ENCODE measurements around the gene COPS8.

The COPS8 gene

DNA sequence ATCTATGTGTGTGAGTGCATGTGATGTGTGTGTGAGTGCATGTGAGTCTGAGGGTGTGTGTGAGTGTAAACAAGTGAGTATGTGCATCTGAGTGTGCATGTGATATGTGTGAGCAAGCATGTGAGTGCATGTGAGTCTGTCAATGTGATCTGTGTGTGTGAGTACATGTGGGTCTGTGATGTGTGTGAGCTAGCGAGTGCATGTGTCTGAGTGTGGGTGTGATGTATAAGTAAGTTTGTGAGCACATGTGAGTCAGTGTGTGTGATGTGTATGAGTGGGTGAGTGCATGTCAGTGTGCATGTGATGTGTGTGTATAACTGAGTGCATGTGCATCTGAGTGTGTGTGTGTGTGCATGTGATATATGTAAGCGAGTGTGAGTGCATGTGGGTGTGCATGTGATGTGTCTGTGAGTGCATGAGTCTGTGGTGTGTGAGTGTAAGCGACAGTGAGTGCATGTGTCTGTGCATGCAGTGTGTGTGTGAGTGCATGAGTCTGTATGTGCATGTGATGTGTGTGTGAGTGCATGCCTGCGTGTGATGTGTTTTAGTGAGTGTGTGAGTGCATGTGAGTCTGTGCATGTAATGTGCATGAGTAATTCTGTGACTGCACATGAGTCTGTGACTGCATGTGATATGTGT lies 44.1 kb downstream of the COPS8 start:
- in situ Hi-C loops (cut with MboI; ENCODE audit: low sequenced_read_pairs), result no loop called here

DNA sequence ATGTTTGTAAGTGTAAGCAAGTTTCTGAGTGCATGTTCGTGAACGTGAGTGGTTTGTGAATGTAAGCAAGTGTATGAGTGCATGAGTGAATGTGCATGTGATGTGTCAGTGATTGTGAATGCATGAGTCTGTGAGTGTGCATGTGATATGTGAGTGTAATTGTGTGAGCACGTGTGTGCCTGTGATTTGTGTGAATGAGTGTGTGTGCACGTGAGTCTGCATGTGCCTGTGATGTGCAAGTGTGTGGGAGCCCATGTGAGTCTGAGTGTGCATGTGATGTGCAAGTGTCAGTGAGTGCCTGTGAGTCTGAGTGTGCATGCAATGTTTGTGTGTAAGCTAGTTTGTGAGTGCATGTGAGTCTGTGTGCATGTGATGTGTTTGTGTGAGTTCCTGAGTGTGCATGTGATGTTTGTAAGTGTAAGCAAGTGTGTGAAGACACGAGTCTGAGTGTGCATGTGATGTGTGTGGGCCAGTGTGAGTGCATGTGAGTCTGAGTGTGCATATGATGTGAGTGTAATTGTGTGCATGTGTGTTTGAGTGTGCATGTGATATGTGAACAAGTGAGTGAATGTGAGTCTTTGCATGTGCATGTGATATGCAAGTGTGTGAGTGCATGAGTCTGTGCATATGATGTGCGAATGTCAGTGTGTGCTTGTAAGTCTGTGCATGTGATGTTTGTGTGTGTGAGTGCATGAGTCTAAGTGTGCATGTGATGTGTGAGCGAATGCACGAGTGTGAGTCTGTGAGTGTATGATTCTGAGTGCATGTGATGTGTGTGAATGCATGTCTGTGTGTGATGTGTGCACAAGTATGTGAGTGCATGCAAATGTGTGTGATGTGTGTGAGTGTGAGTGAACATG lies 45.1 kb downstream of the COPS8 start:
- in situ Hi-C loops (cut with MboI; ENCODE audit: low sequenced_read_pairs), result no loop called here

GRCh38 chr2:237131749-237132533 lies 46.3 kb downstream of the COPS8 start:
- in situ Hi-C loops (cut with MboI; ENCODE audit: low sequenced_read_pairs), result no loop called here

DNA sequence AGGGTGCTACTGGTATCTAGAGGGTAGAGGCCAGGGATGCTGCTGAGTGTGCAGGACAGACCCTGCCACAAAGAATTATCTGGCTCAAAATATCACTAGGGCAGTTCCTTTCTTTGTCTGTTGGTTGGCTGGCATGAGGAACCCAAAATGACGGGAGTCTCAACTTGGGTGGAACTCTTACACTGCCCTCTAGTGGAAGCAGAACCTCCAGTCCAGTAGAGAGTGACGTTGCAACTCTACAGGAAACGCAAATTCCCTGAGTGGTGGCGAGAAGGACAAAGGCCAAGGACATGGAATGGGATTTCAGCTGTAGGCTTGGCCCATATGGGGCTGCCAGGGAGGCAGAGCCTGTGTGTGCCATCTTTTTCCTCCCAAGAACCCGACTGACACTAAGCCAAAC lies 47.1 kb downstream of the COPS8 start:
- in situ Hi-C loops (cut with MboI; ENCODE audit: low sequenced_read_pairs), result no loop called here

GRCh38 chr2:237134321-237135230 lies 48.9 kb downstream of the COPS8 start:
- in situ Hi-C loops (cut with MboI; ENCODE audit: low sequenced_read_pairs), result no loop called here

DNA sequence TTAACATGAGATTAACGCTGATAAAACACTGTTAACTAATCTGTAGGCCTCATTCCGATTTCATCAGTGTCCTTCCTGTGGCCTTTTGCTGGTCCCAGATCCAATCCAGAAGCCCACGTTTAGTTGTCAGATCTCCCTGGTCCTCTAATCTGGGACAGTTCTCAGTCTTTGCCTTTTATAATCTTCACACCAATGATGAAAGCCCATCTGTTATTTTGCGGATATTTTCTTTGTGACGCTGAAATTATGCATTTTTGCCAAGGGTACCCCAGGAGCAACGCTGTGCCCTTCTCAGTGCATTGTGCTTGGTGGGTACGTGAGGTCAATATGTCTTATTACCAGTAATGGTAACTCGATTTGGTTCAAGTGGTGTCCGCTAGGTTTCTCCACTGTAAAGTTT lies 51.1 kb downstream of the COPS8 start:
- in situ Hi-C loops (cut with MboI; ENCODE audit: low sequenced_read_pairs), result no loop called here

DNA sequence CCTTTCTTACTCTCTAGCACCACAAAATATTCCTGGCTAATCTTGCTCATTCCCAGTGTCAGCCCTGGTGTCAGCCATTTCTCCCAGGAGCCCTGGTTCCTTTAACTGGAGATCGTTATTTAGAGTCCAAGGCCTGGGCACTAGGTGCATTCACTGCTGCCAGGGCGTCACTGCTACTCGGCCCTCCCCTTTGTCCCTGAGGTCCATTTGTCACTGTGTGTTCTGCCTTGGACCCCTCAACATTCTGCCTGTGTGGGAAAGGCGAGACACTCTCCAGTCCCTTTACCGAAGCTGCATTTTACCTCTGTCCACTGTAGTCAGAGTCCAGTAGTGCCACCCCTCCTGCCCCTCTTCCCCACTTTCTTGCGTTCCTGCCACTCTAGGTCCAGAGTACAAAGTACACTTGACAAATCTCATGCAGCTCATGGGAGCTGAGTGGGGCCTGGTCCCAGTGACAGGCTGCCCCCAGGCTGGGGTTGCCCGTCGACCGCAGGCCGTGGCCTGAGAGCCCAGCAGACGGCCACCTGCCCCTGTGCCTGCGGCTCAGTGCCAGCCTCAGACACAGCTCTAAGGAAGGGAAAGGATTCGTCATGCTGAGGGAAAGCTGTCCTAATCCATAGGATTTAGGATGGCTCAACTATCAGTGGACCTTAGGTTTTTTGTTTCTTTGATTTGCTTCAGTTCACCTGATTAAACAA lies 52.1 kb downstream of the COPS8 start:
- in situ Hi-C loops (cut with MboI; ENCODE audit: low sequenced_read_pairs), result no loop called here

DNA sequence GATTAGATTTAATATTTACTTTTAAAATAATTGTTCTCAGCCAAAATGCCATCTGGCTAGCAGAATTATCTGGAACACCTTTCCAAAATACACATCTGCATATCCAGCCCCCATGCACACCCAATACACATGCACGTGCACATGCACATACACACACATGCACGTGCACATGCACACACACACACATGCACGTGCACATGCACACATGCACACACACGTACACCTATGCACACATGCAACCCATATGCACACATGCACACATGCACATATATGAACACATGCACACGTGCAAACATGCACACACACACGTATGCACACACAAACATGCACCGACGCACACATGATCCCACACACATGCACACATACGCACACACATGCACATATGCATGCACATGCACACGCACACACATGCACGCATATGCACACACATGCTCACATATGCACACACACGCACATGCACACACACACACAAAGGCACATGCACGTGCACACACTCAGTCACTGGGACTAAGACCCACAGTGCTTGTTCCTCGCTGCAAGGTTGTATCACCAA lies 53.5 kb downstream of the COPS8 start:
- in situ Hi-C loops (cut with MboI; ENCODE audit: low sequenced_read_pairs), result no loop called here

- in situ Hi-C loops (cut with MboI; ENCODE audit: low sequenced_read_pairs), result no loop called here
These were observed 55.1 kb downstream of the COPS8 start for GRCh38 chr2:237140689-237141285.

- in situ Hi-C loops (cut with MboI; ENCODE audit: low sequenced_read_pairs), result no loop called here
These were observed 55.9 kb downstream of the COPS8 start for GRCh38 chr2:237141571-237142051.

GRCh38 chr2:237143118-237143517 lies 57.4 kb downstream of the COPS8 start:
- in situ Hi-C loops (cut with MboI; ENCODE audit: low sequenced_read_pairs), result no loop called here

DNA sequence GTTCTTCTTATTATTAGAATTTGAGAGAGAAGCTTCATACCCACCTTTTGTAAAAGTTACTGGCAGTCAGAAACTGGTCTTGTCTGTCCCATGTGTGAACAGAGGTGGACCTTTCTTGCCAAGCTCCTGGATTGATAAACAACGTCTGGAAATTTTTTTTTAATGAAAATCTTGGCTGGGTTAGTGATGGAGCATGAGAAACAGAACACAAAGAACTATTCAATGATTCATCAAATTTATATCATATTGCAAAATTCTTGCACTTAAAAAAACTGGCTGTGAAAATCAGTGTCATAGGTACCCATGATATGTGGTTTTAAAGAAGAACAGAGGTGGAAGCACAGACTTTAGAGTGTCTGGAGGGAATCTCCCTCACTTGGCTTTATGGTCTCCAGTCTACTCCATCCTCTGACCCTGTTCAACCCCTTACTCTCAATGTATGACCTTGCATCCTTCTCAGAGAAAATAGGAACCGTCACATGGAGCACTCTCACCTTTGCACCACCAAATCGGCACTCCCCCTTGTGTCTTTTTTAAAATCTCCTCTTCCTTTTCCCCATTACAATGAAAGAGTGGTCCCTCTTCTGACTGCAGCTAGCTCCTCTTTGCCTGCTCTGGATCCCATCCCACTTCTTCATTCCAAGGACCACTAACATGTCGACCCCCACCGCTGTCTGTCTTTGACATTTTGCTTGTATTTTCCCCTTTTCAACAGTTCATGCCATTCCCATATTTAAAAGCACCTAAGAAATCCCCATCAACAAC lies 58.2 kb downstream of the COPS8 start:
- in situ Hi-C loops (cut with MboI; ENCODE audit: low sequenced_read_pairs), result no loop called here

DNA sequence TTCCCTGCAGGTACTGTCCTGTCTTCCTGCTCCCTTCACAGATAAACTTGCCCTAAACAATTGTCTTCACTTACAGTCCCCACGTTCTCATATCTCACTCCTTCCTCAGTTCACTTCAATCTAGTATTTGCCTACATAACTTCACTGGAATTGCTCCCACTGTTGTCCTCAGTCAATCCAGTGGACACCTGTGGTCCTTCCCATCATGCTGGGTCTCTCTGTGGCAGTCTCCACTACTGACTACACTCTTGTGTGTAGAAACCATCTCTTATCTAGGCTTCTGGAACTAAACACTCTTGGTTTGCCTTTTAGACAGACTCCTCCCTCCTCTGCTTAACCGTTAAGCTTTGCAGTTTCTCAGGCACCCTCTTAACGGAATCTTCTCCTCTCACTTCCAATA lies 58.8 kb downstream of the COPS8 start:
- in situ Hi-C loops (cut with MboI; ENCODE audit: low sequenced_read_pairs), result no loop called here

DNA sequence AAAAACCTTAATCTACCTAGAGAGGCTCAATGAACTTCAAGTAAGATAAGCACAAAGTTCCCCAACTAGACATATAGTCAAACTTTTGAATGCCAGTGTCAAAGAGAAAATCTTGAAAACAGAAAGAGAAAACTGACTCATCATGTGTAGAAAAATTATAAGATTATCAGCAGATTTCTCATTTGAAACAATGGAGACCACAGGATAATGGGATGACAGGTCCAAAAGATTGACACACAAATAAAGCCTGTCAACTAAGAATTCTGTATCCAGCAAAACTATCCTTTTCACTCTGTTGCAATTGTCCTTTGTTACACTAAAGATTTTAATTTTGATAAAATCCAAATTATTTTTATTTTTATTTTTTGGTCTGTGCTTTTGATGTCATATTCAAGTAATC lies 61.6 kb downstream of the COPS8 start:
- in situ Hi-C loops (cut with MboI; ENCODE audit: low sequenced_read_pairs), result no loop called here

GRCh38 chr2:237148624-237149023 lies 62.9 kb downstream of the COPS8 start:
- in situ Hi-C loops (cut with MboI; ENCODE audit: low sequenced_read_pairs), result no loop called here

DNA sequence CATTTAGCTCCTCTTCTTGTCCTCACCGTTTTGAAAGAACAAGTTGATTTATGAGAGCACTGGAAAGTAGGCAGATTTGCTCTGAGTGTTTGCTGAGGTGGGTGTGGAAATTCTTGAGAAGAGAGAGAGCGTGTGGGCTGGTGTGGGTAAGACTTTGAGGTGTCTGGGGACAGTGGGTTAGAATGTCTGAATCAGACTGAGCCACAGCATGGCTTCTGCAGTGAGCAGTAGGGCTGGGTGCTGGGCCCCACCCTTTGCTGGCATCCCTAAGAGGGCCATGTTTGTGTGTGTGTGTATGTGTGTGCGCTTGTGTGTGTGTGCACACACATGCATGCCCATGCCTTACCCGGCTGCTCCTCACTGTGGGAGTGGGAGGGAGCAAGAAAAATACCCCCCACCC lies 63.7 kb downstream of the COPS8 start:
- in situ Hi-C loops (cut with MboI; ENCODE audit: low sequenced_read_pairs), result no loop called here

All from HL-60/S4 treated with phorbol 12-myristate 13-acetate at 8.2 ng/mL for 4 days and 3 days (cell line).